Activated CD8-positive, alpha-beta memory T cell treated with anti-CD3 and anti-CD28 coated beads for 48 hours (primary cell): Measurements from ENCODE around the gene ILDR1.

Experiments used
- DNase-seq, 3 experiments: peaks; one replicate each; pipeline ENCODE4 v3.0.0-alpha.2; 2020; ENCODE audit warnings: low read depth in 2 of 3, low spot score in 2 of 3

Gene ILDR1

GRCh38 chr3:121994551-121994950, 27.5 kb downstream of the ILDR1 start:
- DNase-seq, result no peak

GRCh38 chr3:121992601-121993560, 29.2 kb downstream of the ILDR1 start:
- no peak for DNase-seq

GRCh38 chr3:121989943-121990342, 32.1 kb downstream of the ILDR1 start:
- no peak for DNase-seq

- DNase-seq, result no peak
Measured at GRCh38 chr3:121988146-121988545, 33.9 kb downstream of the ILDR1 start.

- DNase-seq, result no peak
Measured at GRCh38 chr3:121985846-121986245, 36.2 kb downstream of the ILDR1 start.

GRCh38 chr3:121981473-121981872, 40.6 kb downstream of the ILDR1 start:
- DNase-seq, result no peak

GRCh38 chr3:121980450-121980796, 41.6 kb downstream of the ILDR1 start:
- DNase-seq, result no peak

- DNase-seq, result no peak
Measured at GRCh38 chr3:121979734-121980449, 42.2 kb downstream of the ILDR1 start.

- DNase-seq, result no peak
Measured at GRCh38 chr3:121979246-121979645, 42.8 kb downstream of the ILDR1 start.

GRCh38 chr3:121976727-121977126, 45.3 kb downstream of the ILDR1 start:
- no peak for DNase-seq

GRCh38 chr3:121975702-121976302, 46.2 kb downstream of the ILDR1 start:
- DNase-seq, result no peak

GRCh38 chr3:121974601-121975111, 47.4 kb downstream of the ILDR1 start:
- DNase-seq, result no peak

GRCh38 chr3:121970047-121970446, 52.0 kb downstream of the ILDR1 start:
- no peak for DNase-seq

- no peak for DNase-seq
Measured at GRCh38 chr3:121969631-121970030, 52.4 kb downstream of the ILDR1 start.

GRCh38 chr3:121963608-121964007, 58.4 kb downstream of the ILDR1 start:
- DNase-seq, result no peak

- DNase-seq, result no peak
Measured at GRCh38 chr3:121962443-121962842, 59.6 kb downstream of the ILDR1 start.

- DNase-seq, result no peak
Measured at GRCh38 chr3:121961283-121961682, 60.8 kb downstream of the ILDR1 start.

GRCh38 chr3:121958801-121959200, 63.2 kb downstream of the ILDR1 start:
- no peak for DNase-seq

- no peak for DNase-seq
Measured at GRCh38 chr3:121957674-121958415, 64.2 kb downstream of the ILDR1 start.

GRCh38 chr3:121956363-121956762, 65.7 kb downstream of the ILDR1 start:
- no peak for DNase-seq

- no peak for DNase-seq
Measured at GRCh38 chr3:121951291-121951919, 70.6 kb downstream of the ILDR1 start.
